Measurements from ENCODE around the gene RANBP10. TPM values are rescaled to one million over a fixed set of nuclear protein-coding genes. Genes with fewer than 3 reads are reported as not detected.

RANBP10 gene
- total RNA-seq, 4 donors from 2014 or later = 15.0 to 24.6 (median 17.9) TPM

- TF ChIP-seq CTCF (IDR thresholded peaks at IDR 0.05) (no peak), POLR2A (IDR thresholded peaks at IDR 0.05) (no peak)
- 94 to 96% methylated on average over 11 of the region's 11 CpGs for WGBS, 2 donors
- intact Hi-C loops (cut with DNase I; ENCODE audit: low total_unique reads) = loop anchor here (10.0 kb wide), 2 partner anchors 104 to 224 kb away; no protein-coding TSS in a partner anchor
- H3K4me3 ChIP-seq (ENCODE audit: low read depth, poor library complexity, severe bottlenecking) = no peak overlapping the region
- DNase-seq (ENCODE audit: low spot score in 2 of 2) = no peak
Measured at GRCh38 chr16:67820608-67821259, 14.4 kb upstream of the RANBP10 start.

DNA sequence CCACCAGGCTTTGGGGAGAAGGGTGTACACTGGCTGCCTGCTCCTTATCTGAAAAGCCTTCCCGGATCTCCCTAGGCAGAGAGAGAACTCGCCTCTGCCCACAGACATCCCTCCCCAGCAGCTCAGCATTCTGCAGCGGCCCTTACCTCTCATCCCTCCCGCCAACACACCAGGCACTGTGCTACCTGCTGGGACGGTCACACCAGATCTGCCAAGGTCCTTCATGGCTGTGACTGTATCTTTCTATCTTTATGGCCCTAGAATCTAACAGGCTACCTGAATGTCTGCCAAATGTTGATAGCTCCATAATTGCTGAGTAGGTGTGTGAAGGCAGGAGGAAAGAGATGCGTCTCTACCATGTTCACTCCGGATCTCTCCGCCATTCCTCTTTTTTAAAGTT, 8.2 kb upstream of the RANBP10 start:
- H3K4me3 ChIP-seq (ENCODE audit: low read depth, poor library complexity, severe bottlenecking) = no peak overlapping the region
- no peak for TF ChIP-seq CTCF (IDR thresholded peaks at IDR 0.05)
- TF ChIP-seq POLR2A (IDR thresholded peaks at IDR 0.05) = no peak
- 81 to 86% methylated on average over 8 of the region's 8 CpGs for WGBS, 2 donors
- intact Hi-C loops (cut with DNase I; ENCODE audit: low total_unique reads) = loop anchor here (5.0 kb wide), 1 partner anchor 142 kb away; no protein-coding TSS in a partner anchor
- DNase-seq (ENCODE audit: low spot score in 2 of 2) = no peak

DNA sequence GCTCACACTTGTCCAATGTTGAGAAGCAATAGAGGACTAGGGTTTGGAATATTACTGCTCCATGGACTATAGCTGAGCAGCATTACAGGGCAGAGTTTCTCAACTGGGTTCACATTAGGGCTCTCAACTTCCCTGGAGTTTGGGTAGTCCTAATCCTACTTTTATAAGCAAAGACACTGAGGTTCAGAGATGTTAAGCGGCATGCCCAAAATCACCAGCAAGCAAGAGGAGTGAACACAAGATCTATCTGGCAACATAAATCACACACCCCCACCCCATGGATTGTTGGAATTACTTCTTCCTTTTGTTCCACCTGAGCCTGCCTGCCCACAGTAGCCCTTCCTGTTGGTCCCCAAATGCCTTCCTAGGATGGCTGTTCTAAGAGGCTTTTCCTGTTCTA, 5.5 kb upstream of the RANBP10 start:
- TF ChIP-seq POLR2A (IDR thresholded peaks at IDR 0.05) (no peak), CTCF (IDR thresholded peaks at IDR 0.05) (no peak)
- no peak for DNase-seq (ENCODE audit: low spot score in 2 of 2)
- intact Hi-C loops (cut with DNase I; ENCODE audit: low total_unique reads) = loop anchor here (5.0 kb wide), 1 partner anchor 140 kb away; no protein-coding TSS in a partner anchor
- 91 to 100% methylated on average over 1 of the region's 1 CpG for WGBS, 2 donors
- H3K4me3 ChIP-seq (ENCODE audit: low read depth, poor library complexity, severe bottlenecking) = no peak overlapping the region

DNA sequence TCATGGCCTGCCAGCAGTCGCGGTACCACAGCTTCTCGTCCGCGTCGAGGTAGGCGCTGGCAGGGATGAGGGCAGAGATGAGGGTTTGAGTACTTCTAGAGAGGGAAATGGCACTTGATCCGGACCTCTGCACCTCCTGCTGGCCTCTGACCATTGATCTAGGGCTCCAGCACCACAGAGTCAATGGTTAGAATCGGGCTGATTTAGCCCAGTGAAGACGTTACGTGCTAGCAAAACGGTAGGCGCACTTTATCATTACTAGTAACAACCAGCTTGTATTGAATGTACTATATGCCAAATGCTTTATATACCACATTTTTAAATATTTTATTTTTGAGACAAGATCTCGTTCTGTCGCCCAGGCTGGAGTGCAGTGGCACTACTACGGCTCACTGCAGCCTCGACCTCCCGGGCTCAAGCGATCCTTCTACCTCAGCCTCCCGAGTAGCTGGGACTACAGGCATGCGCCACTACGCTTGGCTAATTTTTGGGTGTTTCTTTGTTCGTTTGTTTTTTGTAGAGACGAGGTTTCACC, 855 bp upstream of the RANBP10 start:
- 28 to 31% methylated on average over 24 of the region's 24 CpGs for WGBS, 2 donors
- no peak for TF ChIP-seq CTCF (IDR thresholded peaks at IDR 0.05)
- TF ChIP-seq POLR2A (IDR thresholded peaks at IDR 0.05) = no peak
- intact Hi-C loops (cut with DNase I; ENCODE audit: low total_unique reads) = no loop called here
- no peak for DNase-seq (ENCODE audit: low spot score in 2 of 2)
- peak overlapping the region; percentile 19 for H3K4me3 ChIP-seq (ENCODE audit: low read depth, poor library complexity, severe bottlenecking)

GRCh38 chr16:67805718-67806427, 487 bp downstream of the RANBP10 start:
- peak in 1 of 2 donors; percentile 18 for DNase-seq (ENCODE audit: low spot score in 2 of 2)
- WGBS, 2 donors = 1% methylated on average over 19 to 25 of the region's 26 CpGs

More at GRCh38 chr16:67805718-67806427, 487 bp downstream of the RANBP10 start:
- H3K4me3 ChIP-seq (ENCODE audit: low read depth, poor library complexity, severe bottlenecking) = peak overlapping the region; percentile 81
- intact Hi-C loops (cut with DNase I; ENCODE audit: low total_unique reads) = no loop called here
- TF ChIP-seq POLR2A (IDR thresholded peaks at IDR 0.05) = no peak
- TF ChIP-seq CTCF (IDR thresholded peaks at IDR 0.05) = no peak
